ENCODE measurements around the gene TBX18. TPM values are rescaled to one million over a fixed set of nuclear protein-coding genes. Genes with fewer than 3 reads are reported as not detected.
A peak's percentile ranks its signal among the peaks of the same experiment; 100 is the strongest.

Gene TBX18
- total RNA-seq, 1 experiment from 2014 or later, result not detected

- Mint-ChIP-seq H3K4me3 (peak overlapping the region; percentile 51 to 84), H3K27me3 (ENCODE audit: low read depth) (peaks cover 100% of the 10 kb centered on the region), H3K4me1 (peaks cover 15 to 31% of the 10 kb centered on the region in 2 experiments), H3K36me3 (ENCODE audit: insufficient read depth in 1 of 3, low read depth in 3 of 3) (no peaks in the 10 kb centered on the region), H3K9me3 (peaks cover 0 to 11% of the 10 kb centered on the region in 2 experiments; a peak in 1 of 5 replicates), H3K27ac (no peak overlapping the region)
- Histone ChIP-seq H2BK20ac (ENCODE audit: low read depth, low read length, poor library complexity, severe bottlenecking) (no peak overlapping the region), H4K8ac (replicated peaks; ENCODE audit: insufficient read length, low read depth, low read length) (no peak overlapping the region), H2BK15ac (ENCODE audit: low read depth, low read length) (no peak overlapping the region), H3K23me2 (ENCODE audit: insufficient read length, low read depth, low read length, poor library complexity, severe bottlenecking) (peaks cover 16% of the 10 kb centered on the region), H3K4me1 (ENCODE audit: insufficient read depth, low read length) (no peaks in the 10 kb centered on the region; the same call in 1 of the 2 replicates), H3K79me2 (ENCODE audit: insufficient read depth, low read length) (no peaks in the 10 kb centered on the region), H3K56ac (ENCODE audit: insufficient read length, low read depth, low read length) (no peak overlapping the region), H3K27me3 (ENCODE audit: insufficient read depth, low read length) (peaks cover 55% of the 10 kb centered on the region), H2BK12ac (ENCODE audit: insufficient read length, low read depth, low read length) (no peak overlapping the region), H3K4me2 (ENCODE audit: insufficient read depth, insufficient read length, low read length) (peak overlapping the region; percentile 80), H2AK5ac (ENCODE audit: insufficient read length, low read length) (no peak overlapping the region), H3T11ph (ENCODE audit: low read length) (no peak overlapping the region), H3K27ac (ENCODE audit: insufficient read length, low read depth, low read length) (no peak overlapping the region), H3K4ac (ENCODE audit: low read depth, low read length) (no peak overlapping the region), H3K18ac (ENCODE audit: insufficient read length, low read depth, low read length) (no peak overlapping the region), H3K9me3 (ENCODE audit: control insufficient read depth, low read depth, low read length) (no peaks in the 10 kb centered on the region), H3K9ac (ENCODE audit: extremely low read depth, insufficient read length, low read length) (no peak overlapping the region), H4K5ac (ENCODE audit: insufficient read length, low read depth, low read length) (no peak overlapping the region), H4K91ac (ENCODE audit: insufficient read length, low read depth, low read length) (no peak overlapping the region), H2BK120ac (ENCODE audit: low read depth, low read length, poor library complexity, severe bottlenecking) (no peak overlapping the region), H3K79me1 (ENCODE audit: insufficient read depth, low read depth, low read length, poor library complexity, severe bottlenecking) (no peaks in the 10 kb centered on the region), H4K20me1 (ENCODE audit: control insufficient read depth, insufficient read depth, insufficient read length) (no peaks in the 10 kb centered on the region), H3K14ac (ENCODE audit: insufficient read depth, low read length) (no peak overlapping the region), H2BK5ac (ENCODE audit: insufficient read length, low read length) (no peak overlapping the region), H3K23ac (ENCODE audit: insufficient read length, low read depth, low read length) (no peak overlapping the region), H2AFZ (ENCODE audit: low read length) (no peak overlapping the region)
- DNase-seq, result no peak
- TF ChIP-seq CTCF (conservative IDR thresholded peaks at IDR 0.05), result no peak
- WGBS (ENCODE audit: extremely low coverage, insufficient read length, low lambda C conversion rate), result no CpG with 5 or more reads among the region's 14 CpGs
These were observed 8.7 kb upstream of the TBX18 start for GRCh38 chr6:84773133-84773430.

Data from H9 (cell line).